IMR-90 (cell line): ENCODE measurements around the gene GPC2. TPM values are rescaled to one million over a fixed set of nuclear protein-coding genes. Genes with fewer than 3 reads are reported as not detected.

Source experiments
- ATAC-seq: fragments of 200-7000 bp; cut with Tn5 transposase; 2 replicates; pipeline ENCODE4 v1.9.1; 2020; ENCODE audit warnings: low read depth, mild to moderate bottlenecking, moderate library complexity
- BruUV-seq: library from RNA; stranded (reverse); fragments of 400-500 nt; replicated peaks from 2 replicates; lab custom pipeline; 2021; lab: Mats Ljungman, UMichigan
- CTCF ChIA-PET: fragments of 300-600 bp; formaldehyde crosslinking; extraction: SDS; loops from one replicate; lab custom pipeline; 2021; ENCODE audit warnings: antibody characterized with exemption; lab: Yijun Ruan, JAX
- POLR2A ChIA-PET: fragments of 300-600 bp; sonication (Branson Sonifier 250); formaldehyde crosslinking; loops from one replicate; lab custom pipeline; 2022; ENCODE audit warnings: antibody characterized with exemption; ENCODE audit not compliant: unreplicated experiment; lab: Charles Lee
- DNase-seq: peaks from one replicate; pipeline ENCODE4 v3.0.0; 2013
- H2AFZ ChIP-seq: replicated peaks from 2 replicates; pipeline ENCODE3; 2013; ENCODE audit warnings: low read length, mild to moderate bottlenecking; ENCODE audit not compliant: poor library complexity
- H2AK5ac ChIP-seq: 2 replicates; pipeline ENCODE4 v1.6.1; 2013; ENCODE audit warnings: low read depth, low read length, inconsistent platforms
- H2AK9ac ChIP-seq: replicated peaks from 2 replicates; pipeline ENCODE3; 2013; ENCODE audit warnings: mild to moderate bottlenecking, low read depth, low read length, moderate library complexity; ENCODE audit not compliant: poor library complexity
- H2BK120ac ChIP-seq: 2 replicates; pipeline ENCODE4 v1.6.1; 2013; ENCODE audit warnings: low read depth, low read length, inconsistent platforms
- H2BK15ac ChIP-seq: 3 replicates; pipeline ENCODE4 v1.6.1; 2013; ENCODE audit warnings: low read depth, low read length, inconsistent platforms
- H2BK20ac ChIP-seq: 2 replicates; pipeline ENCODE4 v1.6.1; 2013; ENCODE audit warnings: low read depth, mild to moderate bottlenecking, inconsistent platforms, low read length, moderate library complexity
- H2BK5ac ChIP-seq: 2 replicates; pipeline ENCODE4 v1.6.1; 2013; ENCODE audit warnings: mild to moderate bottlenecking, low read depth, low read length, inconsistent platforms; ENCODE audit not compliant: poor library complexity, severe bottlenecking
- H3K14ac ChIP-seq: replicated peaks from 2 replicates; pipeline ENCODE4 v1.6.1; 2013; ENCODE audit warnings: low read depth, low read length, inconsistent platforms
- H3K18ac ChIP-seq: 2 replicates; pipeline ENCODE4 v1.6.1; 2013; ENCODE audit warnings: low read depth, low read length, control low read depth
- H3K23ac ChIP-seq: 2 replicates; pipeline ENCODE4 v1.6.1; 2013; ENCODE audit warnings: low read depth, low read length, inconsistent platforms
- H3K27ac ChIP-seq: 2 replicates; pipeline ENCODE4 v1.5.1; 2013; ENCODE audit warnings: mild to moderate bottlenecking, control low read depth, low read length; ENCODE audit not compliant: insufficient read depth
- H3K27me3 ChIP-seq: 2 replicates; pipeline ENCODE4 v1.6.1; 2013; ENCODE audit warnings: low read length; ENCODE audit not compliant: control insufficient read depth, insufficient read depth
- H3K36me3 ChIP-seq: 2 replicates; pipeline ENCODE4 v1.6.1; 2013; ENCODE audit warnings: low read length, mixed read lengths; ENCODE audit not compliant: control insufficient read depth, insufficient read depth
- H3K4ac ChIP-seq: 2 replicates; pipeline ENCODE4 v1.6.1; 2013; ENCODE audit warnings: low read depth, low read length, inconsistent platforms
- H3K4me1 ChIP-seq: 2 replicates; pipeline ENCODE4 v1.6.1; 2013; ENCODE audit warnings: low read length, mixed read lengths; ENCODE audit not compliant: control insufficient read depth, insufficient read depth
- H3K4me2 ChIP-seq: 2 replicates; pipeline ENCODE4 v1.6.1; 2013; ENCODE audit warnings: low read depth, mild to moderate bottlenecking, control low read depth, low read length, moderate library complexity
- H3K4me3 ChIP-seq: 2 replicates; pipeline ENCODE4 v1.5.1; 2013; ENCODE audit warnings: low read depth, mild to moderate bottlenecking, control low read depth, low read length, moderate library complexity; ENCODE audit not compliant: insufficient read depth
- H3K56ac ChIP-seq: 2 replicates; pipeline ENCODE4 v1.6.1; 2013; ENCODE audit warnings: low read length, inconsistent platforms; ENCODE audit not compliant: insufficient read depth; ENCODE audit errors: extremely low read depth
- H3K79me1 ChIP-seq, 2 experiments: 2 replicates each; pipeline ENCODE4 v1.6.1; 2013; ENCODE audit warnings: low read length in 2 of 2, inconsistent platforms in 1 of 2, low read depth in 1 of 2
- H3K9ac ChIP-seq: 2 replicates; pipeline ENCODE4 v1.6.1; 2013; ENCODE audit warnings: low read depth, low read length, control low read depth
- H3K9me1 ChIP-seq: 2 replicates; pipeline ENCODE4 v1.6.1; 2013; ENCODE audit warnings: low read length, inconsistent platforms; ENCODE audit not compliant: insufficient read depth
- H3K9me3 ChIP-seq: 2 replicates; pipeline ENCODE4 v1.6.1; 2013; ENCODE audit warnings: low read length; ENCODE audit not compliant: control insufficient read depth, insufficient read depth
- H4K20me1 ChIP-seq: 2 replicates; pipeline ENCODE4 v1.6.1; 2013; ENCODE audit warnings: low read length, inconsistent platforms; ENCODE audit not compliant: insufficient read depth
- H4K5ac ChIP-seq: 2 replicates; pipeline ENCODE4 v1.6.1; 2013; ENCODE audit warnings: mild to moderate bottlenecking, low read depth, low read length, control low read depth
- H4K8ac ChIP-seq, 2 experiments: 2 replicates each; pipeline ENCODE4 v1.6.1; 2013; ENCODE audit warnings: low read depth in 2 of 2, low read length in 2 of 2, control low read depth in 1 of 2, inconsistent platforms in 1 of 2
- H4K91ac ChIP-seq: 2 replicates; pipeline ENCODE4 v1.6.1; 2013; ENCODE audit warnings: low read depth, low read length, inconsistent platforms; ENCODE audit not compliant: insufficient read depth
- CEBPB ChIP-seq: IDR thresholded peaks from 2 replicates; pipeline ENCODE4 v1.6.1; 2012; ENCODE audit warnings: low read depth, low read length, improper control_type of control experiment
- FOS ChIP-seq: fragments of 150-350 bp; IDR thresholded peaks from 2 replicates; pipeline ENCODE4 v1.6.1; 2016; ENCODE audit warnings: low read depth, low read length
- WGBS, 2 experiments: methylation state at CpG; one replicate each; pipeline versions ENCODE4 v1.1.5 to v1.1.7; 2013; ENCODE audit warnings: missing lambda C conversion rate in 2 of 2; ENCODE audit not compliant: insufficient read length in 1 of 2; ENCODE audit errors: extremely low coverage in 2 of 2; 5-methylcytosine and 5-hydroxymethylcytosine counted together
- dilution Hi-C: fragments of 300-500 bp; cut with HindIII; formaldehyde crosslinking; loops from one replicate; pipeline ENCODE4 v1.14.3; 2018; ENCODE audit warnings: low sequenced_read_pairs; ENCODE audit not compliant: unreplicated experiment
- in situ Hi-C: fragments of 300-500 bp; cut with MboI; formaldehyde crosslinking; loops from 3 replicates; pipeline ENCODE4 v1.14.3; 2019; ENCODE audit warnings: low sequenced_read_pairs, inconsistent platforms, mixed read lengths
- intact Hi-C: fragments of 100-400 bp; cut with micrococcal nuclease; formaldehyde crosslinking; loops from 2 replicates; pipeline ENCODE4 v1.10.0; 2022
- polyA plus RNA-seq, 3 experiments: library from polyadenylated mRNA; depleted of rRNA; stranded (reverse); fragments of >200 nt; gene quantifications; 2 replicates each; pipeline ENCODE4 v1.2.3, GENCODE V29; 2012; ENCODE audit warnings: low replicate concordance in 1 of 3
- total RNA-seq: library from RNA; depleted of rRNA; stranded (reverse); fragments of >200 nt; gene quantifications from 2 replicates; pipeline ENCODE4 v1.2.3, GENCODE V29; 2012

GPC2 gene
- total and polyA plus RNA-seq, 2 of the 4 experiments (the other 2 are of a cell fraction) = 1.8 to 6.0 TPM

- no peak overlapping the region for H3K9ac ChIP-seq
- no peak overlapping the region for H2AK9ac ChIP-seq
- no peaks in the 10 kb centered on the region for H3K9me3 ChIP-seq
- H3K4me1 ChIP-seq = no peaks in the 10 kb centered on the region
- no peak overlapping the region for H3K4me2 ChIP-seq
- no peak overlapping the region for H3K18ac ChIP-seq
- no peaks in the 10 kb centered on the region for H3K79me1 ChIP-seq
- H2BK120ac ChIP-seq = no peak overlapping the region
- no peaks in the 10 kb centered on the region for H3K36me3 ChIP-seq
- ChIA-PET CTCF (interaction anchor here (0.6 to 0.9 kb wide), 2 partner anchors 11 to 821 kb away, joined by 3 read pairs; no protein-coding TSS in a partner anchor), POLR2A (no interaction called here)
- H4K5ac ChIP-seq = no peak overlapping the region
- no peak overlapping the region for H2BK15ac ChIP-seq
- H2BK5ac ChIP-seq = no peak overlapping the region
- no peak for TF ChIP-seq FOS
- TF ChIP-seq CEBPB = 0 out of 2 replicates have a peak, but pooled peaks have one; percentile 13
- no peak overlapping the region for H3K4me3 ChIP-seq
- intact Hi-C loops (no loop called here), in situ Hi-C loops (no loop called here), dilution Hi-C loops (no loop called here)
- no peak overlapping the region for H3K14ac ChIP-seq
- no TSS peak for BruUV-seq
- DNase-seq (no peak), ATAC-seq (no peak)
- H3K27ac ChIP-seq = no peak overlapping the region
- no peak overlapping the region for H3K56ac ChIP-seq
- H2BK20ac ChIP-seq = no peak overlapping the region
- no peak overlapping the region for H2AK5ac ChIP-seq
- H4K91ac ChIP-seq = no peak overlapping the region
- 83% methylated on average over 1 of the region's 3 CpGs; no CpG with 5 or more reads in 1 of the 2 experiments for WGBS, 2 experiments
- no peaks in the 10 kb centered on the region for H4K20me1 ChIP-seq
- no peak overlapping the region for H3K4ac ChIP-seq
- no peak overlapping the region for H3K23ac ChIP-seq
- no peaks in the 10 kb centered on the region for H3K27me3 ChIP-seq
- no peak overlapping the region for H4K8ac ChIP-seq
- H3K9me1 ChIP-seq = no peaks in the 10 kb centered on the region
- H2AFZ ChIP-seq = no peak overlapping the region
Observed at GRCh38 chr7:100142461-100142860, 34.7 kb downstream of the GPC2 start.
